ENCODE results near the gene FAM181B. TPM values are rescaled to one million over a fixed set of nuclear protein-coding genes. Genes with fewer than 3 reads are reported as not detected.

Gene FAM181B
- total RNA-seq, 1 experiment from 2014 or later, result 0.44 TPM

GRCh38 chr11:82703226-82703625 lies 30.4 kb downstream of the FAM181B start:
- H3K23ac ChIP-seq (ENCODE audit: insufficient read length, low read depth, low read length), result no peak overlapping the region
- H4K20me1 ChIP-seq (ENCODE audit: control insufficient read depth, insufficient read depth, insufficient read length), result no peaks in the 10 kb centered on the region
- no peak overlapping the region for H3K56ac ChIP-seq (ENCODE audit: insufficient read length, low read depth, low read length)
- no peak overlapping the region for H3K27ac ChIP-seq (ENCODE audit: insufficient read length, low read depth, low read length)
- H3K14ac ChIP-seq (ENCODE audit: insufficient read depth, low read length), result no peak overlapping the region
- no peak overlapping the region for H3K4ac ChIP-seq (ENCODE audit: low read depth, low read length)
- H2AK5ac ChIP-seq (ENCODE audit: insufficient read length, low read length), result no peak overlapping the region
- H2AFZ ChIP-seq (ENCODE audit: low read length), result no peak overlapping the region
- DNase-seq, result no peak
- H2BK5ac ChIP-seq (ENCODE audit: insufficient read length, low read length), result no peak overlapping the region
- H4K8ac ChIP-seq (replicated peaks; ENCODE audit: insufficient read length, low read depth, low read length), result no peak overlapping the region
- H3K27me3 Mint-ChIP-seq (ENCODE audit: low read depth), result no peaks in the 10 kb centered on the region; the same call in 1 of the 2 replicates
- H3K4me1 ChIP-seq (ENCODE audit: insufficient read depth, low read length), result no peaks in the 10 kb centered on the region
- no peak for TF ChIP-seq CTCF (conservative IDR thresholded peaks at IDR 0.05)
- no peaks in the 10 kb centered on the region for H3K27me3 ChIP-seq (ENCODE audit: insufficient read depth, low read length)
- H3K4me2 ChIP-seq (ENCODE audit: insufficient read depth, insufficient read length, low read length), result no peak overlapping the region
- no peak overlapping the region for H3K18ac ChIP-seq (ENCODE audit: insufficient read length, low read depth, low read length)
- H3K9ac ChIP-seq (ENCODE audit: extremely low read depth, insufficient read length, low read length), result no peak overlapping the region
- no peak overlapping the region for H4K5ac ChIP-seq (ENCODE audit: insufficient read length, low read depth, low read length)
- no peaks in the 10 kb centered on the region for H3K79me2 ChIP-seq (ENCODE audit: insufficient read depth, low read length)
- H3K9me3 ChIP-seq (ENCODE audit: control insufficient read depth, low read depth, low read length), result no peaks in the 10 kb centered on the region
- H3K36me3 Mint-ChIP-seq (ENCODE audit: insufficient read depth in 1 of 3, low read depth in 3 of 3), result no peaks in the 10 kb centered on the region
- H3K23me2 ChIP-seq (ENCODE audit: insufficient read length, low read depth, low read length, poor library complexity, severe bottlenecking), result no peaks in the 10 kb centered on the region
- no CpG with 5 or more reads among the region's 2 CpGs for WGBS (ENCODE audit: extremely low coverage, insufficient read length, low lambda C conversion rate)
- H3T11ph ChIP-seq (ENCODE audit: low read length), result no peak overlapping the region
- no peak overlapping the region for H2BK120ac ChIP-seq (ENCODE audit: low read depth, low read length, poor library complexity, severe bottlenecking)
- no peak overlapping the region for H2BK12ac ChIP-seq (ENCODE audit: insufficient read length, low read depth, low read length)
- H3K4me3 Mint-ChIP-seq, result no peak overlapping the region
- no peak overlapping the region for H2BK15ac ChIP-seq (ENCODE audit: low read depth, low read length)
- no peak overlapping the region for H3K27ac Mint-ChIP-seq
- H3K4me1 Mint-ChIP-seq, result peaks cover 0 to 4% of the 10 kb centered on the region in 2 experiments; a peak in 2 of 4 replicates
- H3K9me3 Mint-ChIP-seq, result no peaks in the 10 kb centered on the region
- no peak overlapping the region for H4K91ac ChIP-seq (ENCODE audit: insufficient read length, low read depth, low read length)
- no peaks in the 10 kb centered on the region for H3K79me1 ChIP-seq (ENCODE audit: insufficient read depth, low read depth, low read length, poor library complexity, severe bottlenecking)
- H2BK20ac ChIP-seq (ENCODE audit: low read depth, low read length, poor library complexity, severe bottlenecking), result no peak overlapping the region

All from H9 (cell line).